HepG2 (cell line): ENCODE measurements around the gene SCGB1D2. TPM values are rescaled to one million over a fixed set of nuclear protein-coding genes. Genes with fewer than 3 reads are reported as not detected.
A peak's percentile ranks its signal among the peaks of the same experiment; 100 is the strongest.

Experiments
- ARID5B ChIP-seq: IDR thresholded peaks from 2 replicates; pipeline ENCODE4 v1.4.0; 2020; ENCODE audit warnings: mild to moderate bottlenecking, missing genetic modification reagents
- CENPT ChIP-seq: sonication (generic); formaldehyde crosslinking; IDR thresholded peaks from 2 replicates; pipeline ENCODE4 v1.8.0; 2022; ENCODE audit warnings: low read depth, mild to moderate bottlenecking, moderate library complexity, missing genetic modification reagents
- DNMT1 ChIP-seq: sonication (generic); formaldehyde crosslinking; IDR thresholded peaks from 2 replicates; pipeline ENCODE4 v1.5.1; 2020; ENCODE audit warnings: mild to moderate bottlenecking, missing genetic modification reagents
- GATAD1 ChIP-seq: IDR thresholded peaks from 2 replicates; pipeline ENCODE4 v1.6.1; 2016; ENCODE audit warnings: missing genetic modification reagents, missing compliant biosample characterization
- HMGXB4 ChIP-seq, 2 experiments: sonication (generic) in 1 of 2; formaldehyde crosslinking in 1 of 2; IDR thresholded peaks; 2 replicates each; pipeline versions ENCODE4 v1.4.0 to v1.6.1; 2018 to 2020; ENCODE audit warnings: missing genetic modification reagents in 2 of 2, borderline replicate concordance in 1 of 2, low read depth in 1 of 2, mild to moderate bottlenecking in 1 of 2, missing biosample characterization in 1 of 2
- MBNL3 ChIP-seq: fragments of 250-450 bp; sonication (Bioruptor Pico); conservative IDR thresholded peaks from 2 replicates; pipeline ENCODE4 v1.8.0; 2022; ENCODE audit warnings: mild to moderate bottlenecking, inconsistent platforms
- PHF5A ChIP-seq: IDR thresholded peaks from one replicate; pipeline ENCODE4 v1.6.1; 2018; ENCODE audit warnings: low read depth, missing genetic modification reagents; ENCODE audit not compliant: unreplicated experiment
- PITX1 ChIP-seq: sonication (generic); formaldehyde crosslinking; IDR thresholded peaks from 2 replicates; pipeline ENCODE4 v1.5.1; 2020; ENCODE audit warnings: mild to moderate bottlenecking, missing genetic modification reagents
- POGK ChIP-seq: sonication (generic); formaldehyde crosslinking; conservative IDR thresholded peaks from 2 replicates; pipeline ENCODE4 v1.8.0; 2022; ENCODE audit warnings: mild to moderate bottlenecking, moderate library complexity, missing genetic modification reagents
- SMARCC2 ChIP-seq: fragments of 450-650 bp; IDR thresholded peaks from 2 replicates; pipeline ENCODE4 v1.6.1; 2017; ENCODE audit warnings: antibody characterized with exemption, mild to moderate bottlenecking
- SOX5 ChIP-seq: IDR thresholded peaks from 2 replicates; pipeline ENCODE4 v1.6.1; 2016; ENCODE audit warnings: borderline replicate concordance
- SRF ChIP-seq: IDR thresholded peaks from 2 replicates; pipeline ENCODE4 v1.6.1; 2011; ENCODE audit warnings: mild to moderate bottlenecking, low read depth, low read length, moderate library complexity
- ZNF136 ChIP-seq: sonication (generic); formaldehyde crosslinking; IDR thresholded peaks from 2 replicates; pipeline ENCODE4 v1.8.1; 2022; ENCODE audit warnings: low read depth, mild to moderate bottlenecking, moderate library complexity, missing genetic modification reagents
- ZNF160 ChIP-seq: sonication (generic); formaldehyde crosslinking; IDR thresholded peaks from 2 replicates; pipeline ENCODE4 v1.8.0; 2022; ENCODE audit warnings: mild to moderate bottlenecking, inconsistent platforms, missing genetic modification reagents
- ZNF605 ChIP-seq: sonication (generic); formaldehyde crosslinking; IDR thresholded peaks from 2 replicates; pipeline ENCODE4 v1.8.0; 2022; ENCODE audit warnings: mild to moderate bottlenecking, missing genetic modification reagents
- ZNF768 ChIP-seq: sonication (generic); formaldehyde crosslinking; IDR thresholded peaks from 2 replicates; pipeline ENCODE4 v1.4.0; 2020; ENCODE audit warnings: missing genetic modification reagents
- polyA plus RNA-seq, 8 experiments: library from polyadenylated mRNA; depleted of rRNA in 3 of 8; stranded (reverse) in 7 of 8; unstranded in 1 of 8; fragments of >200 nt; fragmentation: Illumina TruSeq in 4 of 8; extraction: Trizol in 4 of 8; gene quantifications; 2 replicates each; pipeline versions ENCODE4 v1.2.1 to v1.2.3, GENCODE V29; 2011 to 2016; ENCODE audit warnings: low read depth in 4 of 8, missing spikeins in 1 of 8, mixed read lengths in 1 of 8; ENCODE audit not compliant: insufficient read depth in 1 of 8
- total RNA-seq, 5 experiments: library from RNA; depleted of rRNA; stranded (reverse); fragments of >200 nt; fragmentation: Illumina TruSeq; extraction: Trizol; gene quantifications; 2 replicates each; pipeline ENCODE4 v1.2.3, GENCODE V29; 2016; ENCODE audit warnings: low read depth in 1 of 5
- TF ChIP-seq, protein P1 (sequence below): sonication (generic); formaldehyde crosslinking; IDR thresholded peaks from 2 replicates; pipeline ENCODE4 v1.8.1; 2023; ENCODE audit warnings: mild to moderate bottlenecking, missing genetic modification reagents
- TF ChIP-seq, protein P2 (sequence below): sonication (generic); formaldehyde crosslinking; conservative IDR thresholded peaks from 2 replicates; pipeline ENCODE4 v1.5.0; 2020; ENCODE audit warnings: missing genetic modification reagents

The SCGB1D2 gene
- total and polyA plus RNA-seq, 2 of the 13 experiments (the other 11 are each of a cell fraction or from before 2014, with no cell fraction given), result not detected

DNA sequence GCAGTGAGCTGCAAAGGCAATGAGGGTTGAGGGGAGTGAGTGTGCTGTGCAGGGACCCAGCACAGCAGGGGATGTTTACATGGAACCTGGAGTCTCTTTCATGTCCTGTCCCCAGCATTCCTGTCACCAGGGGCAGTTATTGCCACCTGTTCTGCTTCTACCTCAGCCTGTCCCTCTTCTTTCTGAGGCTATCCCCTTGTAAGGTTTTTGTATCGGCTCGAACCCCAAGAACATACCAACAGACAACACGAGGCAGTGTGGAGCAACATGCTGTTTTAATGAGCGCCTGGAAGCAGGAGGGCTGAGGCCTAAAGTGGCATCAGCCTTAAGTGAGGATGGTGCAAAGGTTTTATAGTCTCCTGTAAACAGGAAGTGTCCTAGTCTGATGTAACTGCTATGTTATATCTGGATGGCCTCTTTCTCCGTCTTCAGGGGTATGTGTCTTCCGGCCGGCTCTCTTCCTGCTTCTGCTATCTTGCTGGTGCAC lies 31.8 kb downstream of the SCGB1D2 start (continued):
- TF ChIP-seq, protein P1, sequence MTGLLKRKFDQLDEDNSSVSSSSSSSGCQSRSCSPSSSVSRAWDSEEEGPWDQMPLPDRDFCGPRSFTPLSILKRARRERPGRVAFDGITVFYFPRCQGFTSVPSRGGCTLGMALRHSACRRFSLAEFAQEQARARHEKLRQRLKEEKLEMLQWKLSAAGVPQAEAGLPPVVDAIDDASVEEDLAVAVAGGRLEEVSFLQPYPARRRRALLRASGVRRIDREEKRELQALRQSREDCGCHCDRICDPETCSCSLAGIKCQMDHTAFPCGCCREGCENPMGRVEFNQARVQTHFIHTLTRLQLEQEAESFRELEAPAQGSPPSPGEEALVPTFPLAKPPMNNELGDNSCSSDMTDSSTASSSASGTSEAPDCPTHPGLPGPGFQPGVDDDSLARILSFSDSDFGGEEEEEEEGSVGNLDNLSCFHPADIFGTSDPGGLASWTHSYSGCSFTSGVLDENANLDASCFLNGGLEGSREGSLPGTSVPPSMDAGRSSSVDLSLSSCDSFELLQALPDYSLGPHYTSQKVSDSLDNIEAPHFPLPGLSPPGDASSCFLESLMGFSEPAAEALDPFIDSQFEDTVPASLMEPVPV (CRISPR knock-in tag), result no peak
- TF ChIP-seq GATAD1, result 0 out of 2 replicates have a peak, but pooled peaks have one; percentile 32
- no peak for TF ChIP-seq ZNF160 (CRISPR knock-in tag)
- no peak for TF ChIP-seq ZNF605
- peak; percentile 34 for TF ChIP-seq PHF5A
- TF ChIP-seq CENPT, result no peak
- no peak for TF ChIP-seq SRF
- TF ChIP-seq SMARCC2, result no peak
- no peak for TF ChIP-seq DNMT1 (CRISPR knock-in tag)
- TF ChIP-seq ZNF768 (CRISPR knock-in tag), result no peak
- TF ChIP-seq, protein P2, sequence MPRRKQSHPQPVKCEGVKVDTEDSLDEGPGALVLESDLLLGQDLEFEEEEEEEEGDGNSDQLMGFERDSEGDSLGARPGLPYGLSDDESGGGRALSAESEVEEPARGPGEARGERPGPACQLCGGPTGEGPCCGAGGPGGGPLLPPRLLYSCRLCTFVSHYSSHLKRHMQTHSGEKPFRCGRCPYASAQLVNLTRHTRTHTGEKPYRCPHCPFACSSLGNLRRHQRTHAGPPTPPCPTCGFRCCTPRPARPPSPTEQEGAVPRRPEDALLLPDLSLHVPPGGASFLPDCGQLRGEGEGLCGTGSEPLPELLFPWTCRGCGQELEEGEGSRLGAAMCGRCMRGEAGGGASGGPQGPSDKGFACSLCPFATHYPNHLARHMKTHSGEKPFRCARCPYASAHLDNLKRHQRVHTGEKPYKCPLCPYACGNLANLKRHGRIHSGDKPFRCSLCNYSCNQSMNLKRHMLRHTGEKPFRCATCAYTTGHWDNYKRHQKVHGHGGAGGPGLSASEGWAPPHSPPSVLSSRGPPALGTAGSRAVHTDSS, result no peak
- 0 out of 4 replicates have a peak, but pooled peaks have one; percentile 22 to 34 for TF ChIP-seq HMGXB4 (CRISPR knock-in tag; IDR thresholded peaks at IDR 0.05; ENCODE audit: borderline replicate concordance in 1 of 2, low read depth in 1 of 2)
- 0 out of 2 replicates have a peak, but pooled peaks have one; percentile 32 for TF ChIP-seq POGK
- peak; percentile 42; the same call in 1 of the 2 replicates for TF ChIP-seq SOX5
- no peak for TF ChIP-seq ZNF136 (CRISPR knock-in tag)
- TF ChIP-seq ARID5B (CRISPR knock-in tag), result peak; percentile 50; the same call in 1 of the 2 replicates
- TF ChIP-seq PITX1 (CRISPR knock-in tag), result 0 out of 2 replicates have a peak, but pooled peaks have one; percentile 28
- TF ChIP-seq MBNL3 (CRISPR knock-in tag), result no peak
